ENCODE measurements around the gene ATG5.

Gene ATG5

DNA sequence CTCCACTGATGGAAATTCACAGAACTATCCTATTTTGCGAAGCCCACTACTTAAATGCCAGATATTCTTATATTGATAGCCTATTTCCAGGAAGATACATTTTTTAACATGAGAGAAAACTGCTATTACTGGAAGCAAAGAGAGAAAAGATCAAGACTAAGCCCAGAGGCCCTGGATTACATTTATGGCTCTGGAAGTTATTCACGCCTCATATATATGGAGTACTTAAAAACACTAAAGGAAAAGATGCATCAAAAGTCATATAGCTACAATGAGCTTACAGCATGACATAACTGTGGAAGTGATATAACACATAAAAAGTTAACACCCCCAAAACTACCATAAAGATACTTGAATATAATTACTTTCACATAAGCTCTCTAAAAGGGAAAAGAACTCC lies 19.8 kb downstream of the ATG5 start:
- Histone ChIP-seq H3K36me3 (ENCODE audit: insufficient read depth, low read length) (peaks cover 9% of the 10 kb centered on the region), H3K27me3 (ENCODE audit: insufficient read depth, low read length, poor library complexity, severe bottlenecking) (no peaks in the 10 kb centered on the region), H3K9me2 (replicated peaks; ENCODE audit: low read depth, low read length) (no peaks in the 10 kb centered on the region), H4K20me1 (ENCODE audit: insufficient read depth, low read length, poor library complexity, severe bottlenecking) (peaks cover 39% of the 10 kb centered on the region), H3K4me3 (ENCODE audit: low read length, poor library complexity, severe bottlenecking) (no peak overlapping the region), H3K79me2 (ENCODE audit: insufficient read depth, low read length) (peaks cover 67% of the 10 kb centered on the region), H3K4me1 (ENCODE audit: insufficient read depth, low read length, poor library complexity, severe bottlenecking) (peaks cover 11% of the 10 kb centered on the region), H3K4me2 (ENCODE audit: low read depth, low read length, poor library complexity, severe bottlenecking) (no peak overlapping the region), H3K9ac (ENCODE audit: low read depth, low read length, poor library complexity, severe bottlenecking) (no peak overlapping the region), H3F3A (ENCODE audit: low read depth) (no peaks in the 10 kb centered on the region), H2AFZ (ENCODE audit: low read length) (no peak overlapping the region), H3K9me3 (ENCODE audit: insufficient read depth, low read depth, low read length) (no peaks in the 10 kb centered on the region)
- TF ChIP-seq, protein P1, sequence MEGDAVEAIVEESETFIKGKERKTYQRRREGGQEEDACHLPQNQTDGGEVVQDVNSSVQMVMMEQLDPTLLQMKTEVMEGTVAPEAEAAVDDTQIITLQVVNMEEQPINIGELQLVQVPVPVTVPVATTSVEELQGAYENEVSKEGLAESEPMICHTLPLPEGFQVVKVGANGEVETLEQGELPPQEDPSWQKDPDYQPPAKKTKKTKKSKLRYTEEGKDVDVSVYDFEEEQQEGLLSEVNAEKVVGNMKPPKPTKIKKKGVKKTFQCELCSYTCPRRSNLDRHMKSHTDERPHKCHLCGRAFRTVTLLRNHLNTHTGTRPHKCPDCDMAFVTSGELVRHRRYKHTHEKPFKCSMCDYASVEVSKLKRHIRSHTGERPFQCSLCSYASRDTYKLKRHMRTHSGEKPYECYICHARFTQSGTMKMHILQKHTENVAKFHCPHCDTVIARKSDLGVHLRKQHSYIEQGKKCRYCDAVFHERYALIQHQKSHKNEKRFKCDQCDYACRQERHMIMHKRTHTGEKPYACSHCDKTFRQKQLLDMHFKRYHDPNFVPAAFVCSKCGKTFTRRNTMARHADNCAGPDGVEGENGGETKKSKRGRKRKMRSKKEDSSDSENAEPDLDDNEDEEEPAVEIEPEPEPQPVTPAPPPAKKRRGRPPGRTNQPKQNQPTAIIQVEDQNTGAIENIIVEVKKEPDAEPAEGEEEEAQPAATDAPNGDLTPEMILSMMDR (conservative IDR thresholded peaks at IDR 0.05; ENCODE audit: low read length), result no peak
- TF ChIP-seq EZH2phosphoT487 (IDR thresholded peaks at IDR 0.05; ENCODE audit: borderline replicate concordance), result no peak

DNA sequence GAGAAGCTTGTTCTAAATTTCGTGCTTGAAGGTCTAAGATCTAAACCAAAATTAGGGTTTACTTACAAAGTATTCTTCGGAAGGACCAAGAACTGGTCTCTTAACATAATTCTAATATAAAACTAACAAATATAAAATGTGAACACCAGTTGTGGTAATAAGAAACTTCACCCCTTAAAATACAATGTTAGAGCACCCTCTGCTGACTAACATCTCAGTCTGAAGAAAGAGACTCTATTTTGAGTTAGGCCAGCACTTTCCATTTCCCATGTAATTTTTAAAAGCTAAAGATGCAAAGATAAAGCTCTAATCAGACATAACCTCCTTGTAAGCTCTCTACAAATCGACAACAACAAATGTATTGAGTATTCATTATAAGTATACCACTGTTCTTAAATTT lies 24.6 kb downstream of the ATG5 start:
- Histone ChIP-seq H3K27me3 (ENCODE audit: insufficient read depth, low read length, poor library complexity, severe bottlenecking) (no peaks in the 10 kb centered on the region), H3K79me2 (ENCODE audit: insufficient read depth, low read length) (peaks cover 76% of the 10 kb centered on the region), H3K4me1 (ENCODE audit: insufficient read depth, low read length, poor library complexity, severe bottlenecking) (no peaks in the 10 kb centered on the region), H3K9me3 (ENCODE audit: insufficient read depth, low read depth, low read length) (no peaks in the 10 kb centered on the region), H3F3A (ENCODE audit: low read depth) (no peaks in the 10 kb centered on the region), H3K36me3 (ENCODE audit: insufficient read depth, low read length) (no peaks in the 10 kb centered on the region), H3K4me2 (ENCODE audit: low read depth, low read length, poor library complexity, severe bottlenecking) (no peak overlapping the region), H3K9ac (ENCODE audit: low read depth, low read length, poor library complexity, severe bottlenecking) (no peak overlapping the region), H2AFZ (ENCODE audit: low read length) (no peak overlapping the region), H3K9me2 (replicated peaks; ENCODE audit: low read depth, low read length) (no peaks in the 10 kb centered on the region), H3K4me3 (ENCODE audit: low read length, poor library complexity, severe bottlenecking) (no peak overlapping the region), H4K20me1 (ENCODE audit: insufficient read depth, low read length, poor library complexity, severe bottlenecking) (peaks cover 29% of the 10 kb centered on the region)
- TF ChIP-seq, protein P1 (conservative IDR thresholded peaks at IDR 0.05; ENCODE audit: low read length), result peak; percentile 71
- TF ChIP-seq EZH2phosphoT487 (IDR thresholded peaks at IDR 0.05; ENCODE audit: borderline replicate concordance), result no peak

DNA sequence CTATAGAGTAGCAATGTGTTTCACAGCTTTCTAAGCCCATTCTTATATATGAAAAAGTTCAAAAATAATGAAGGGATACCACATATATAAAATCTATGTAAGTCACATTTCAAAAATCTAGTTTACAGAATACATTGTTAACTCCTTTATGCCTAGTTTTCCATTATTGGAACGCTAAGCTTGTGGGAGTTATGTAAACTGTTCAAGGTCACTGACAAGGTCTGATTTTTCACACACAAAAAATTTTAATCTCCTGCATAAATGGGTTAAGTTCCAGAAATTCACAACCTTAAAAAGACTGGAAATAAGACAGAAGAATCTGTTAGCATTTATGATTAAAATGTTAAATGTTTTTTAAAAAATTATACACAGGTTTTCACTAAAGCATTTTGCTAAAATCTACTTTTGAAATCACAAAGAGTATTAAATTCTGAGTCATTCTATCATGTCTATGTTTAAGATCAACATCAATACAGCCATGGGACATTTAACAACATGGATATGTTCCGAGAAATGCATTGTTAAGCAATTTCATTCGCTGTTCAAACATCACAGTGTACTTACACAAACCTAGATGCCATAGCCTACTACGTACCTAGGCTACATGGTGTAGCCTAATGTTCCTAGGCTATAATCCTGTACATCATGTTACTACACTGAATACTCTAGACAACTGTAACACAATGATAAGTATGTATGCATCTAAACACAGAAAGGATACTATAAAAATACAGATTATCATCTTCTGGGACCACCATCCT lies 25.4 kb downstream of the ATG5 start:
- H3K27me3 ChIP-seq (ENCODE audit: insufficient read depth, low read length, poor library complexity, severe bottlenecking), result no peaks in the 10 kb centered on the region
- no peak overlapping the region for H2AFZ ChIP-seq (ENCODE audit: low read length)
- no peak overlapping the region for H3K4me3 ChIP-seq (ENCODE audit: low read length, poor library complexity, severe bottlenecking)
- H3K9me3 ChIP-seq (ENCODE audit: insufficient read depth, low read depth, low read length), result no peaks in the 10 kb centered on the region
- no peak overlapping the region for H3K9ac ChIP-seq (ENCODE audit: low read depth, low read length, poor library complexity, severe bottlenecking)
- H4K20me1 ChIP-seq (ENCODE audit: insufficient read depth, low read length, poor library complexity, severe bottlenecking), result peaks cover 29% of the 10 kb centered on the region
- H3K4me2 ChIP-seq (ENCODE audit: low read depth, low read length, poor library complexity, severe bottlenecking), result no peak overlapping the region
- H3K4me1 ChIP-seq (ENCODE audit: insufficient read depth, low read length, poor library complexity, severe bottlenecking), result no peaks in the 10 kb centered on the region
- no peak for TF ChIP-seq EZH2phosphoT487 (IDR thresholded peaks at IDR 0.05; ENCODE audit: borderline replicate concordance)
- TF ChIP-seq, protein P1 (conservative IDR thresholded peaks at IDR 0.05; ENCODE audit: low read length), result no peak
- no peaks in the 10 kb centered on the region for H3K9me2 ChIP-seq (replicated peaks; ENCODE audit: low read depth, low read length)
- peaks cover 74% of the 10 kb centered on the region for H3K79me2 ChIP-seq (ENCODE audit: insufficient read depth, low read length)
- no peaks in the 10 kb centered on the region for H3F3A ChIP-seq (ENCODE audit: low read depth)
- no peaks in the 10 kb centered on the region for H3K36me3 ChIP-seq (ENCODE audit: insufficient read depth, low read length)

Data from Loucy (cell line).